Suprapubic skin (tissue), 3 donors: ENCODE data around the gene PPP2R2D.

Experiments used
- CTCF ChIP-seq, 2 donors: fragments of 200-600 bp in 1 of 2; fragments of 450-650 bp in 1 of 2; sonication (generic) in 1 of 2; IDR thresholded peaks; one replicate each; pipeline ENCODE4 v1.5.1; 2016 to 2019; ENCODE audit warnings: antibody characterized with exemption in 2 of 2, mild to moderate bottlenecking in 1 of 2, moderate library complexity in 1 of 2
- POLR2A ChIP-seq, 2 donors: fragments of 450-650 bp; IDR thresholded peaks; one replicate each; pipeline ENCODE4 v1.6.1; 2017; ENCODE audit warnings: antibody characterized with exemption in 2 of 2, mild to moderate bottlenecking in 2 of 2, moderate library complexity in 2 of 2

- TF ChIP-seq CTCF (IDR thresholded peaks at IDR 0.05) (no peak), POLR2A (IDR thresholded peaks at IDR 0.05) (no peak)
These were observed 92.5 kb downstream of the PPP2R2D start for GRCh38 chr10:131993275-131993674.
